Measurements from ENCODE around the gene R3HDM4.
A peak's percentile ranks its signal among the peaks of the same experiment; 100 is the strongest.

DNA sequence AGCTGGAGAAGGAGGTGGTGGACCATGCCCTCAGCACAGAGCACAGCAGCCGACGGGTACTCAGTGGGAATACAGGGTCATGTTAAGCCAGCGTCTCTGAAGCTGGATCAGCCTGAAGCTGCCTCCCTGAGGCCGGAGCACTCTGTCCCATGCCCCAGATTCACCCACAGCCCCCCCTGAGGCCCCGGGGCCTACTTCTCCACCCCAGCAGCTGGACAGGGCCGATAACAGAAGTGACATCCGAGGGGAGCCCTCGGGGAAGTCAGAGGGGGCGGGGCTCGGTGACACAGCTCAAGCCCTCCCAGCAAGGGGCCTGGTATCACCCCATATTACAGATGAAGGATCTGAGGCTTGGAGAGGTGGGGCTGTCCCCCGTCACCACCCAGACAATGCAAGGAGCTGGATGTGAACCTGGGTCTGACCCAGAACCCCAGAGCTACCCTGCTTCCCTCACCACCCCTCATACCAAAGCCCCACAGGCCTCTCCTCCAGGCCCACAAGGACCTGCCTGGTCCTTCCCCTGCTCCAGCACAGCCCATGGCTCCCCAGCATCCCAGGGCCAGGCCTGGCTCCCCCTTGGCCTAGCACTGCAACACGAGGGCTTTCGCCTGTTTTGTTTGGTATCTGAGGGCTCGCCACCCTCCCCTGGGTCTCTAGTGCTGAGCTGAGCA is 5.7 kb downstream of the R3HDM4 start:
- TF ChIP-seq EZH2 (IDR thresholded peaks at IDR 0.05; ENCODE audit: borderline replicate concordance, control insufficient read depth, low read depth, low read length): no peak
- no peak for TF ChIP-seq HCFC1 (IDR thresholded peaks at IDR 0.05; ENCODE audit: low read length)
- TF ChIP-seq POLR2A (IDR thresholded peaks at IDR 0.05; ENCODE audit: low read depth, low read length): no peak
- TF ChIP-seq ZZZ3 (IDR thresholded peaks at IDR 0.05; ENCODE audit: control insufficient read depth, insufficient read length, low read depth): no peak
- TF ChIP-seq, protein P1, sequence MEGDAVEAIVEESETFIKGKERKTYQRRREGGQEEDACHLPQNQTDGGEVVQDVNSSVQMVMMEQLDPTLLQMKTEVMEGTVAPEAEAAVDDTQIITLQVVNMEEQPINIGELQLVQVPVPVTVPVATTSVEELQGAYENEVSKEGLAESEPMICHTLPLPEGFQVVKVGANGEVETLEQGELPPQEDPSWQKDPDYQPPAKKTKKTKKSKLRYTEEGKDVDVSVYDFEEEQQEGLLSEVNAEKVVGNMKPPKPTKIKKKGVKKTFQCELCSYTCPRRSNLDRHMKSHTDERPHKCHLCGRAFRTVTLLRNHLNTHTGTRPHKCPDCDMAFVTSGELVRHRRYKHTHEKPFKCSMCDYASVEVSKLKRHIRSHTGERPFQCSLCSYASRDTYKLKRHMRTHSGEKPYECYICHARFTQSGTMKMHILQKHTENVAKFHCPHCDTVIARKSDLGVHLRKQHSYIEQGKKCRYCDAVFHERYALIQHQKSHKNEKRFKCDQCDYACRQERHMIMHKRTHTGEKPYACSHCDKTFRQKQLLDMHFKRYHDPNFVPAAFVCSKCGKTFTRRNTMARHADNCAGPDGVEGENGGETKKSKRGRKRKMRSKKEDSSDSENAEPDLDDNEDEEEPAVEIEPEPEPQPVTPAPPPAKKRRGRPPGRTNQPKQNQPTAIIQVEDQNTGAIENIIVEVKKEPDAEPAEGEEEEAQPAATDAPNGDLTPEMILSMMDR (IDR thresholded peaks at IDR 0.05 in 2 of 3, conservative IDR thresholded peaks at IDR 0.05 in 1 of 3; ENCODE audit: control insufficient read depth in 2 of 3, extremely low read depth in 1 of 3, insufficient read depth in 1 of 3, low read depth in 3 of 3, low read length in 3 of 3): no peak
- no peak for TF ChIP-seq NRF1 (conservative IDR thresholded peaks at IDR 0.05; ENCODE audit: low read depth, low read length)
- peak; percentile 62; the same call in 1 of the 2 replicates for TF ChIP-seq TCF12 (IDR thresholded peaks at IDR 0.05; ENCODE audit: low read depth, low read length)
- no peak for TF ChIP-seq SMC3 (IDR thresholded peaks at IDR 0.05; ENCODE audit: borderline replicate concordance, low read length)
- TF ChIP-seq GABPA (IDR thresholded peaks at IDR 0.05; ENCODE audit: low read depth): no peak
- no peak for TF ChIP-seq SRF (IDR thresholded peaks at IDR 0.05; ENCODE audit: low read depth in 2 of 2, low read length in 2 of 2)
- no peak for TF ChIP-seq TAF1 (IDR thresholded peaks at IDR 0.05; ENCODE audit: borderline replicate concordance, low read depth, low read length)
- no peak for TF ChIP-seq MXI1 (IDR thresholded peaks at IDR 0.05; ENCODE audit: low read depth, low read length)
- TF ChIP-seq, protein P2, sequence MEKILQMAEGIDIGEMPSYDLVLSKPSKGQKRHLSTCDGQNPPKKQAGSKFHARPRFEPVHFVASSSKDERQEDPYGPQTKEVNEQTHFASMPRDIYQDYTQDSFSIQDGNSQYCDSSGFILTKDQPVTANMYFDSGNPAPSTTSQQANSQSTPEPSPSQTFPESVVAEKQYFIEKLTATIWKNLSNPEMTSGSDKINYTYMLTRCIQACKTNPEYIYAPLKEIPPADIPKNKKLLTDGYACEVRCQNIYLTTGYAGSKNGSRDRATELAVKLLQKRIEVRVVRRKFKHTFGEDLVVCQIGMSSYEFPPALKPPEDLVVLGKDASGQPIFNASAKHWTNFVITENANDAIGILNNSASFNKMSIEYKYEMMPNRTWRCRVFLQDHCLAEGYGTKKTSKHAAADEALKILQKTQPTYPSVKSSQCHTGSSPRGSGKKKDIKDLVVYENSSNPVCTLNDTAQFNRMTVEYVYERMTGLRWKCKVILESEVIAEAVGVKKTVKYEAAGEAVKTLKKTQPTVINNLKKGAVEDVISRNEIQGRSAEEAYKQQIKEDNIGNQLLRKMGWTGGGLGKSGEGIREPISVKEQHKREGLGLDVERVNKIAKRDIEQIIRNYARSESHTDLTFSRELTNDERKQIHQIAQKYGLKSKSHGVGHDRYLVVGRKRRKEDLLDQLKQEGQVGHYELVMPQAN (conservative IDR thresholded peaks at IDR 0.05): no peak
- no peak for TF ChIP-seq NR2C2 (IDR thresholded peaks at IDR 0.05; ENCODE audit: borderline replicate concordance, control insufficient read depth, insufficient read length, low read depth)

All from GM12878 (cell line).